OCI-LY7 (cell line): Measurements from ENCODE around the gene ENO2. TPM values are rescaled to one million over a fixed set of nuclear protein-coding genes. Genes with fewer than 3 reads are reported as not detected.
A peak's percentile ranks its signal among the peaks of the same experiment; 100 is the strongest.

Experiments used
- BruUV-seq: library from RNA; stranded (reverse); fragments of 400-500 nt; replicated peaks from 2 replicates; lab custom pipeline; 2021; lab: Mats Ljungman, UMichigan
- CTCF ChIA-PET: fragments of 300-600 bp; sonication (Branson Sonifier 250); formaldehyde crosslinking; loops from one replicate; lab custom pipeline; 2022; ENCODE audit warnings: antibody characterized with exemption; ENCODE audit not compliant: unreplicated experiment; lab: Charles Lee
- POLR2A ChIA-PET: fragments of 300-600 bp; sonication (Branson Sonifier 250); formaldehyde crosslinking; loops from one replicate; lab custom pipeline; 2022; ENCODE audit warnings: antibody characterized with exemption; lab: Charles Lee
- DNase-seq: peaks from one replicate; pipeline ENCODE4 v3.0.0-alpha.2; 2015; ENCODE audit warnings: low spot score
- H2AFZ ChIP-seq: fragments of 200-600 bp; sonication (generic), shearing (Covaris generic); 2 replicates; pipeline ENCODE4 v1.6.1; 2014; ENCODE audit warnings: mild to moderate bottlenecking, antibody characterized with exemption, low read length, moderate library complexity
- H3K27ac ChIP-seq: fragments of 200-600 bp; sonication (generic); 2 replicates; pipeline ENCODE4 v1.5.1; 2014; ENCODE audit warnings: mixed run types, low read depth, mild to moderate bottlenecking, moderate library complexity, low read length, inconsistent platforms; ENCODE audit not compliant: poor library complexity, severe bottlenecking
- H3K36me3 ChIP-seq: fragments of 200-600 bp; sonication (generic); 2 replicates; pipeline ENCODE4 v1.6.1; 2014; ENCODE audit warnings: mild to moderate bottlenecking, antibody characterized with exemption, low read length, moderate library complexity, mixed read lengths; ENCODE audit not compliant: insufficient read depth
- H3K4me1 ChIP-seq: fragments of 200-600 bp; sonication (generic); 2 replicates; pipeline ENCODE4 v1.5.1; 2014; ENCODE audit warnings: mild to moderate bottlenecking, low read length; ENCODE audit not compliant: insufficient read depth, poor library complexity, severe bottlenecking
- H3K4me2 ChIP-seq: fragments of 200-600 bp; sonication (generic); 2 replicates; pipeline ENCODE4 v1.6.1; 2014; ENCODE audit warnings: mild to moderate bottlenecking, low read length
- H3K4me3 ChIP-seq: fragments of 200-600 bp; sonication (generic); 2 replicates; pipeline ENCODE4 v1.5.1; 2014; ENCODE audit warnings: mild to moderate bottlenecking, low read depth, low read length; ENCODE audit not compliant: poor library complexity, severe bottlenecking
- H3K79me2 ChIP-seq: fragments of 200-600 bp; sonication (generic); 2 replicates; pipeline ENCODE4 v1.6.1; 2016; ENCODE audit warnings: low read depth, mild to moderate bottlenecking, low read length, moderate library complexity, mixed read lengths; ENCODE audit not compliant: insufficient read depth
- H3K9me2 ChIP-seq: fragments of 200-600 bp; sonication (generic); 2 replicates; pipeline ENCODE4 v1.6.1; 2016; ENCODE audit warnings: mild to moderate bottlenecking, low read length, mixed read lengths; ENCODE audit not compliant: insufficient read depth
- H3K9me3 ChIP-seq: fragments of 200-600 bp; sonication (generic); 2 replicates; pipeline ENCODE4 v1.6.1; 2014; ENCODE audit warnings: mild to moderate bottlenecking, mixed run types, low read length, mixed read lengths
- H4K20me1 ChIP-seq: fragments of 200-600 bp; sonication (generic); 2 replicates; pipeline ENCODE4 v1.6.1; 2014; ENCODE audit warnings: mild to moderate bottlenecking, antibody characterized with exemption, low read length, moderate library complexity, mixed read lengths; ENCODE audit not compliant: insufficient read depth
- EZH2phosphoT487 ChIP-seq: fragments of 200-600 bp; sonication (generic); IDR thresholded peaks from 2 replicates; pipeline ENCODE4 v1.6.1; 2018; ENCODE audit warnings: low read depth, borderline replicate concordance, mild to moderate bottlenecking, mixed run types, antibody characterized with exemption, low read length, moderate library complexity, mixed read lengths
- intact Hi-C: fragments of 100-400 bp; cut with micrococcal nuclease; formaldehyde crosslinking; loops from one replicate; pipeline ENCODE4 v1.10.0; 2022; ENCODE audit not compliant: unreplicated experiment
- total RNA-seq, 2 experiments: library from RNA; depleted of rRNA in 1 of 2; stranded (reverse); fragments of >200 nt in 1 of 2; shearing (Covaris generic) in 1 of 2; gene quantifications; 2 replicates each; pipeline ENCODE4 v1.2.3, GENCODE V29; 2014 to 2022
- TF ChIP-seq, protein P1 (sequence below): fragments of 200-600 bp; sonication (generic); conservative IDR thresholded peaks from 2 replicates; pipeline ENCODE4 v1.5.1; 2014; ENCODE audit warnings: mild to moderate bottlenecking, antibody characterized with exemption, low read length, moderate library complexity, mixed read lengths

ENO2 gene
- total RNA-seq, 2 experiments from 2014 or later = 24.9 to 89.5 TPM

DNA sequence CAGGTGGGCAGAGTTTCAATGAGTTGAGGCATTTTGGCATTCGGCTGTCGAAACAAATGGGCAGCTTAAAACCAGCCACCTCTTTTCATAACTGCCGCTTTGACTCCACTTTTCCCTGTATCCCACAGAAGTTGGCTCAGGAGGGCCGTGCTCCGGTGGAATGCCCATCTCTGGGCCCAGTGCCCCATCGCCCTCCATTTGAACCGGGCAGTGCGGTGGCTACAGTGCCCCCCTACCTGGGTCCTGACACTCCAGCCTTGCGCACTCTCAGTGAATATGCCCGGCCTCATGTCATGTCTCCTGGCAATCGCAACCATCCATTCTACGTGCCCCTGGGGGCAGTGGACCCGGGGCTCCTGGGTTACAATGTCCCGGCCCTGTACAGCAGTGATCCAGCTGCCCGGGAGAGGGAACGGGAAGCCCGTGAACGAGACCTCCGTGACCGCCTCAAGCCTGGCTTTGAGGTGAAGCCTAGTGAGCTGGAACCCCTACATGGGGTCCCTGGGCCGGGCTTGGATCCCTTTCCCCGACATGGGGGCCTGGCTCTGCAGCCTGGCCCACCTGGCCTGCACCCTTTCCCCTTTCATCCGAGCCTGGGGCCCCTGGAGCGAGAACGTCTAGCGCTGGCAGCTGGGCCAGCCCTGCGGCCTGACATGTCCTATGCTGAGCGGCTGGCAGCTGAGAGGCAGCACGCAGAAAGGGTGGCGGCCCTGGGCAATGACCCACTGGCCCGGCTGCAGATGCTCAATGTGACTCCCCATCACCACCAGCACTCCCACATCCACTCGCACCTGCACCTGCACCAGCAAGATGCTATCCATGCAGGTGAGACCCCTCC, 24.2 kb downstream of the ENO2 start:
- POLR2A ChIA-PET = interaction anchor here (0.5 to 2.3 kb wide), 8 partner anchors 7 to 40 kb away, joined by 3 to 7 read pairs (median 4); no protein-coding TSS in a partner anchor

GRCh38 chr12:6939191-6939540, 24.8 kb downstream of the ENO2 start:
- CTCF ChIA-PET = interaction anchor here (1.8 kb wide), 1 partner anchor 12 kb away, joined by 4 read pairs; the partner anchor contains the start of gene PTPN6
- intact Hi-C loops = loop anchor here (5.0 kb wide), 1 partner anchor 33 kb away; the partner anchor contains the start of genes EMG1 and PHB2
- TF ChIP-seq EZH2phosphoT487 = no peak
- TF ChIP-seq, protein P1, sequence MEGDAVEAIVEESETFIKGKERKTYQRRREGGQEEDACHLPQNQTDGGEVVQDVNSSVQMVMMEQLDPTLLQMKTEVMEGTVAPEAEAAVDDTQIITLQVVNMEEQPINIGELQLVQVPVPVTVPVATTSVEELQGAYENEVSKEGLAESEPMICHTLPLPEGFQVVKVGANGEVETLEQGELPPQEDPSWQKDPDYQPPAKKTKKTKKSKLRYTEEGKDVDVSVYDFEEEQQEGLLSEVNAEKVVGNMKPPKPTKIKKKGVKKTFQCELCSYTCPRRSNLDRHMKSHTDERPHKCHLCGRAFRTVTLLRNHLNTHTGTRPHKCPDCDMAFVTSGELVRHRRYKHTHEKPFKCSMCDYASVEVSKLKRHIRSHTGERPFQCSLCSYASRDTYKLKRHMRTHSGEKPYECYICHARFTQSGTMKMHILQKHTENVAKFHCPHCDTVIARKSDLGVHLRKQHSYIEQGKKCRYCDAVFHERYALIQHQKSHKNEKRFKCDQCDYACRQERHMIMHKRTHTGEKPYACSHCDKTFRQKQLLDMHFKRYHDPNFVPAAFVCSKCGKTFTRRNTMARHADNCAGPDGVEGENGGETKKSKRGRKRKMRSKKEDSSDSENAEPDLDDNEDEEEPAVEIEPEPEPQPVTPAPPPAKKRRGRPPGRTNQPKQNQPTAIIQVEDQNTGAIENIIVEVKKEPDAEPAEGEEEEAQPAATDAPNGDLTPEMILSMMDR = no peak
- Histone ChIP-seq H3K4me2 (no peak overlapping the region), H3K36me3 (no peaks in the 10 kb centered on the region; the same call in 1 of the 2 replicates), H3K9me3 (no peaks in the 10 kb centered on the region), H3K4me3 (no peak overlapping the region), H3K9me2 (no peaks in the 10 kb centered on the region), H4K20me1 (no peaks in the 10 kb centered on the region), H2AFZ (no peak overlapping the region), H3K4me1 (peaks cover 21% of the 10 kb centered on the region), H3K27ac (no peak overlapping the region), H3K79me2 (peaks cover 5% of the 10 kb centered on the region; the same call in 1 of the 2 replicates)
- POLR2A ChIA-PET = interaction anchor here (0.5 to 0.7 kb wide), 2 partner anchors 8 to 20 kb away, joined by 3 to 5 read pairs; no protein-coding TSS in a partner anchor
- no peak for DNase-seq
- no TSS peak for BruUV-seq

More for the DNA sequence above, 24.2 kb downstream of the ENO2 start:
- Histone ChIP-seq H3K9me2 (no peaks in the 10 kb centered on the region), H3K27ac (peak overlapping the region; percentile 87), H3K4me1 (peaks cover 21% of the 10 kb centered on the region), H3K4me2 (peak overlapping the region; percentile 71), H4K20me1 (no peaks in the 10 kb centered on the region), H3K4me3 (peak overlapping the region; percentile 60), H2AFZ (peak overlapping the region; percentile 65; the same call in 1 of the 2 replicates), H3K79me2 (peaks cover 5% of the 10 kb centered on the region; the same call in 1 of the 2 replicates), H3K9me3 (no peaks in the 10 kb centered on the region), H3K36me3 (peaks cover 5% of the 10 kb centered on the region; the same call in 1 of the 2 replicates)
- TF ChIP-seq, protein P1 = no peak; the same call in 1 of the 2 replicates
- no peak for TF ChIP-seq EZH2phosphoT487
- TSS peak; percentile 76 for BruUV-seq
- DNase-seq = no peak
- intact Hi-C loops = loop anchor here (5.0 kb wide), 1 partner anchor 34 kb away; the partner anchor contains the start of genes EMG1 and PHB2
- CTCF ChIA-PET = interaction anchor here (1.3 to 1.4 kb wide), 2 partner anchors 13 to 15 kb away, joined by 3 to 4 read pairs; no protein-coding TSS in a partner anchor
